Glutamatergic neuron (in vitro differentiated cells): Measurements from ENCODE around the gene SETD1B. TPM values are rescaled to one million over a fixed set of nuclear protein-coding genes. Genes with fewer than 3 reads are reported as not detected.

Experiments used
- DNase-seq: peaks from one replicate; pipeline ENCODE4 v3.0.0; 2022
- H3K27ac Mint-ChIP-seq: one replicate; pipeline ENCODE4 v1.8.0; 2020; ENCODE audit warnings: mild to moderate bottlenecking, mixed read lengths, inconsistent platforms; ENCODE audit not compliant: unreplicated experiment
- H3K27me3 Mint-ChIP-seq: one replicate; pipeline ENCODE4 v1.8.0; 2020; ENCODE audit warnings: mild to moderate bottlenecking, moderate library complexity, mixed read lengths, inconsistent platforms; ENCODE audit not compliant: unreplicated experiment
- H3K36me3 Mint-ChIP-seq: one replicate; pipeline ENCODE4 v1.8.0; 2020; ENCODE audit warnings: mild to moderate bottlenecking, mixed read lengths, inconsistent platforms; ENCODE audit not compliant: unreplicated experiment
- H3K4me1 Mint-ChIP-seq: one replicate; pipeline ENCODE4 v1.8.0; 2020; ENCODE audit warnings: mild to moderate bottlenecking, low read depth, mixed read lengths, inconsistent platforms; ENCODE audit not compliant: unreplicated experiment
- H3K4me3 Mint-ChIP-seq: one replicate; pipeline ENCODE4 v1.8.0; 2020; ENCODE audit warnings: mild to moderate bottlenecking, mixed read lengths, inconsistent platforms; ENCODE audit not compliant: unreplicated experiment
- H3K9me3 Mint-ChIP-seq: one replicate; pipeline ENCODE4 v1.8.0; 2020; ENCODE audit warnings: mild to moderate bottlenecking, moderate library complexity, mixed read lengths, inconsistent platforms; ENCODE audit not compliant: unreplicated experiment
- CTCF ChIP-seq: fragments of 200-600 bp; sonication (generic); IDR thresholded peaks from one replicate; pipeline ENCODE4 v1.5.0; 2021; ENCODE audit not compliant: partially characterized antibody, unreplicated experiment
- total RNA-seq: library from RNA; stranded (reverse); fragmentation: NEBNext Ultra II Directional; extraction: Animal tissue kit (Norgen Biotek cat#: 25700); gene quantifications from one replicate; pipeline ENCODE4 v1.2.1, GENCODE V29; 2021; ENCODE audit not compliant: unreplicated experiment

The SETD1B gene
- total RNA-seq, 1 donor from 2014 or later: 35.0 TPM

- peaks cover 41% of the 10 kb centered on the region for H3K4me1 Mint-ChIP-seq
- H3K9me3 Mint-ChIP-seq: peaks cover 16% of the 10 kb centered on the region
- TF ChIP-seq CTCF: no peak
- peak overlapping the region; percentile 38 for H3K4me3 Mint-ChIP-seq
- DNase-seq: no peak
- H3K27ac Mint-ChIP-seq: peak overlapping the region; percentile 97
- peaks cover 12% of the 10 kb centered on the region for H3K27me3 Mint-ChIP-seq
- H3K36me3 Mint-ChIP-seq: no peaks in the 10 kb centered on the region
Observed at GRCh38 chr12:121769831-121770301, 33.9 kb upstream of the SETD1B start.

GRCh38 chr12:121770388-121770787 lies 33.4 kb upstream of the SETD1B start:
- H3K27me3 Mint-ChIP-seq: peaks cover 12% of the 10 kb centered on the region
- H3K9me3 Mint-ChIP-seq: peaks cover 16% of the 10 kb centered on the region
- no peaks in the 10 kb centered on the region for H3K36me3 Mint-ChIP-seq
- no peak for TF ChIP-seq CTCF
- no peak for DNase-seq
- peaks cover 40% of the 10 kb centered on the region for H3K4me1 Mint-ChIP-seq
- peak overlapping the region; percentile 97 for H3K27ac Mint-ChIP-seq
- peak overlapping the region; percentile 38 for H3K4me3 Mint-ChIP-seq

- Mint-ChIP-seq H3K4me1 (peaks cover 39% of the 10 kb centered on the region), H3K4me3 (no peak overlapping the region), H3K27ac (peak overlapping the region; percentile 48), H3K36me3 (no peaks in the 10 kb centered on the region), H3K27me3 (peaks cover 12% of the 10 kb centered on the region), H3K9me3 (peaks cover 16% of the 10 kb centered on the region)
- DNase-seq: no peak
- no peak for TF ChIP-seq CTCF
Observed at GRCh38 chr12:121770813-121771625, 32.8 kb upstream of the SETD1B start.

GRCh38 chr12:121773011-121773777 lies 30.6 kb upstream of the SETD1B start:
- Mint-ChIP-seq H3K27ac (no peak overlapping the region), H3K9me3 (peaks cover 6% of the 10 kb centered on the region), H3K4me3 (no peak overlapping the region), H3K4me1 (peaks cover 25% of the 10 kb centered on the region), H3K27me3 (peaks cover 6% of the 10 kb centered on the region), H3K36me3 (no peaks in the 10 kb centered on the region)
- DNase-seq: peak; percentile 79
- TF ChIP-seq CTCF: peak; percentile 77
